GM23338 (cell line): Measurements from ENCODE around the gene CLOCK. TPM values are rescaled to one million over a fixed set of nuclear protein-coding genes. Genes with fewer than 3 reads are reported as not detected.

Experiments used
- ATAC-seq: fragments of 200-7000 bp; cut with Tn5 transposase; 3 replicates; pipeline ENCODE4 v1.9.1; 2020
- DNase-seq: peaks from one replicate; pipeline ENCODE4 v3.0.0-alpha.2; 2015; ENCODE audit warnings: low spot score
- H2AFZ ChIP-seq: fragments of 200-600 bp; sonication (generic); 2 replicates; pipeline ENCODE4 v1.8.0; 2016; ENCODE audit warnings: antibody characterized with exemption, mild to moderate bottlenecking, moderate library complexity
- H3F3A ChIP-seq: fragments of 200-600 bp; sonication (generic); replicated peaks from 2 replicates; pipeline ENCODE4 v1.8.0; 2017; ENCODE audit warnings: antibody characterized with exemption, mixed run types, low read depth
- H3K27ac ChIP-seq: fragments of 200-600 bp; sonication (generic); 2 replicates; pipeline ENCODE4 v1.6.1; 2016; ENCODE audit warnings: low read depth
- H3K27me3 ChIP-seq: fragments of 200-600 bp; sonication (generic); 2 replicates; pipeline ENCODE4 v1.8.0; 2016; ENCODE audit warnings: mild to moderate bottlenecking, mixed run types, moderate library complexity; ENCODE audit not compliant: insufficient read depth
- H3K36me3 ChIP-seq: fragments of 200-600 bp; sonication (generic); 2 replicates; pipeline ENCODE4 v1.8.0; 2016; ENCODE audit warnings: mild to moderate bottlenecking; ENCODE audit not compliant: insufficient read depth
- H3K4me1 ChIP-seq: fragments of 200-600 bp; sonication (generic); 2 replicates; pipeline ENCODE4 v1.8.0; 2016; ENCODE audit warnings: mild to moderate bottlenecking, moderate library complexity; ENCODE audit not compliant: insufficient read depth
- H3K4me2 ChIP-seq: fragments of 200-600 bp; sonication (generic); 2 replicates; pipeline ENCODE4 v1.7.1; 2017; ENCODE audit warnings: mixed run types
- H3K4me3 ChIP-seq: fragments of 200-600 bp; sonication (generic); 2 replicates; pipeline ENCODE4 v1.6.1; 2016; ENCODE audit warnings: mixed run types
- H3K79me2 ChIP-seq: fragments of 200-600 bp; sonication (generic); replicated peaks from 2 replicates; pipeline ENCODE4 v1.8.0; 2017; ENCODE audit warnings: mild to moderate bottlenecking; ENCODE audit not compliant: insufficient read depth
- H3K9me2 ChIP-seq: fragments of 200-600 bp; sonication (generic); 2 replicates; pipeline ENCODE4 v1.8.0; 2017; ENCODE audit not compliant: insufficient read depth
- H4K20me1 ChIP-seq: fragments of 200-600 bp; sonication (generic); replicated peaks from 2 replicates; pipeline ENCODE4 v1.8.0; 2017; ENCODE audit warnings: mild to moderate bottlenecking; ENCODE audit not compliant: insufficient read depth
- H3K27ac Mint-ChIP-seq: 2 replicates; pipeline ENCODE4 v1.8.0; 2020; ENCODE audit warnings: inconsistent platforms, mild to moderate bottlenecking, moderate library complexity, mixed read lengths
- H3K27me3 Mint-ChIP-seq: 3 replicates; pipeline ENCODE4 v1.8.0; 2022; ENCODE audit warnings: low read depth, mild to moderate bottlenecking, moderate library complexity, mixed read lengths, inconsistent platforms; ENCODE audit not compliant: insufficient read depth, poor library complexity
- H3K36me3 Mint-ChIP-seq: 3 replicates; pipeline ENCODE4 v1.8.0; 2021; ENCODE audit warnings: low read depth, mild to moderate bottlenecking, inconsistent platforms, moderate library complexity, mixed read lengths
- H3K4me1 Mint-ChIP-seq: 3 replicates; pipeline ENCODE4 v1.8.0; 2020; ENCODE audit warnings: mild to moderate bottlenecking, inconsistent platforms, mixed read lengths
- H3K4me3 Mint-ChIP-seq: 3 replicates; pipeline ENCODE4 v1.8.0; 2021; ENCODE audit warnings: moderate library complexity, mild to moderate bottlenecking, inconsistent platforms, mixed read lengths
- H3K9me3 Mint-ChIP-seq: 3 replicates; pipeline ENCODE4 v1.8.0; 2020; ENCODE audit warnings: moderate library complexity, mild to moderate bottlenecking, inconsistent platforms, mixed read lengths
- CREB1 ChIP-seq: fragments of 250-450 bp; sonication (Bioruptor Pico); IDR thresholded peaks from 2 replicates; pipeline ENCODE4 v1.5.0; 2020; ENCODE audit warnings: low read depth, mild to moderate bottlenecking, moderate library complexity
- CTCF ChIP-seq, 2 experiments: fragments of 200-600 bp in 1 of 2; sonication (generic) in 1 of 2; conservative IDR thresholded peaks; 2 replicates each; pipeline versions ENCODE4 v1.5.1 to v1.6.1; 2016 to 2017; ENCODE audit warnings: antibody characterized with exemption in 2 of 2, low read depth in 2 of 2, mild to moderate bottlenecking in 2 of 2, moderate library complexity in 1 of 2
- EZH2 ChIP-seq: fragments of 200-600 bp; sonication (generic); IDR thresholded peaks from one replicate; pipeline ENCODE4 v1.8.0; 2017; ENCODE audit warnings: antibody characterized with exemption, mild to moderate bottlenecking, low read depth; ENCODE audit not compliant: unreplicated experiment
- EZH2phosphoT487 ChIP-seq: fragments of 200-600 bp; sonication (generic); IDR thresholded peaks from one replicate; pipeline ENCODE4 v1.8.1; 2018; ENCODE audit warnings: antibody characterized with exemption; ENCODE audit not compliant: unreplicated experiment
- JUNB ChIP-seq: IDR thresholded peaks from one replicate; pipeline ENCODE4 v1.6.1; 2016; ENCODE audit warnings: antibody characterized with exemption; ENCODE audit not compliant: unreplicated experiment
- NANOG ChIP-seq: IDR thresholded peaks from 2 replicates; pipeline ENCODE4 v1.6.1; 2016; ENCODE audit warnings: antibody characterized with exemption, borderline replicate concordance
- POLR2AphosphoS5 ChIP-seq: IDR thresholded peaks from 2 replicates; pipeline ENCODE4 v1.6.1; 2016; ENCODE audit warnings: antibody characterized with exemption, low read depth
- STAT1 ChIP-seq: IDR thresholded peaks from one replicate; pipeline ENCODE4 v1.6.1; 2016; ENCODE audit warnings: antibody characterized with exemption; ENCODE audit not compliant: unreplicated experiment
- ZNF114 ChIP-seq: fragments of 250-450 bp; sonication (Bioruptor Pico); IDR thresholded peaks from 2 replicates; pipeline ENCODE4 v1.5.0; 2020; ENCODE audit warnings: mild to moderate bottlenecking, moderate library complexity
- ZNF331 ChIP-seq: fragments of 250-450 bp; sonication (Bioruptor Pico); IDR thresholded peaks from 2 replicates; pipeline ENCODE4 v1.5.0; 2020; ENCODE audit warnings: low read depth, mild to moderate bottlenecking, moderate library complexity
- polyA plus RNA-seq: library from polyadenylated mRNA; unstranded; fragments of >200 nt; fragmentation: Nextera tagmentation; extraction: Ambion mirVana; gene quantifications from 2 replicates; pipeline ENCODE4 v1.2.1, GENCODE V29; 2016
- total RNA-seq: library from RNA; depleted of rRNA; stranded (reverse); fragments of >200 nt; shearing (Covaris generic); gene quantifications from 2 replicates; pipeline ENCODE4 v1.2.3, GENCODE V29; 2014
- TF ChIP-seq, protein P1 (sequence below): fragments of 250-450 bp; sonication (Bioruptor Pico); IDR thresholded peaks from 2 replicates; pipeline ENCODE4 v1.5.0; 2020; ENCODE audit warnings: mild to moderate bottlenecking, moderate library complexity

The CLOCK gene
- total and polyA plus RNA-seq, 2 experiments from 2014 or later = 17.1 to 28.8 TPM

- Histone ChIP-seq H2AFZ (no peak overlapping the region), H4K20me1 (no peaks in the 10 kb centered on the region), H3K27me3 (no peaks in the 10 kb centered on the region), H3K4me2 (no peak overlapping the region), H3K79me2 (no peaks in the 10 kb centered on the region), H3K36me3 (no peaks in the 10 kb centered on the region), H3K27ac (no peak overlapping the region), H3K4me1 (peaks cover 14% of the 10 kb centered on the region), H3K4me3 (no peak overlapping the region), H3K9me2 (no peaks in the 10 kb centered on the region), H3F3A (no peaks in the 10 kb centered on the region)
- DNase-seq = no peak
- Mint-ChIP-seq H3K4me3 (no peak overlapping the region), H3K9me3 (peaks cover 3% of the 10 kb centered on the region; the same call in 2 of the 3 replicates), H3K27me3 (peaks cover 2% of the 10 kb centered on the region), H3K4me1 (peaks cover 13% of the 10 kb centered on the region), H3K36me3 (no peaks in the 10 kb centered on the region; the same call in 2 of the 3 replicates), H3K27ac (no peak overlapping the region)
- ATAC-seq = no peak
- no peak for TF ChIP-seq CTCF (conservative IDR thresholded peaks at IDR 0.05; ENCODE audit: low read depth in 2 of 2)
- TF ChIP-seq JUNB = no peak
- no peak for TF ChIP-seq CREB1 (CRISPR knock-in tag)
- TF ChIP-seq NANOG = no peak
- no peak for TF ChIP-seq EZH2
- no peak for TF ChIP-seq STAT1
- TF ChIP-seq ZNF331 (CRISPR knock-in tag) = no peak
Observed at GRCh38 chr4:55561889-55562288, 15.2 kb upstream of the CLOCK start.

- Histone ChIP-seq H3F3A (no peaks in the 10 kb centered on the region), H3K4me2 (no peak overlapping the region), H3K79me2 (no peaks in the 10 kb centered on the region), H3K4me1 (peaks cover 14% of the 10 kb centered on the region), H3K4me3 (no peak overlapping the region), H2AFZ (no peak overlapping the region), H3K9me2 (no peaks in the 10 kb centered on the region), H3K36me3 (no peaks in the 10 kb centered on the region), H3K27ac (no peak overlapping the region), H4K20me1 (no peaks in the 10 kb centered on the region), H3K27me3 (no peaks in the 10 kb centered on the region)
- H3K27me3 Mint-ChIP-seq = no peaks in the 10 kb centered on the region
- DNase-seq (no peak), ATAC-seq (no peak)
- peaks cover under 1% of the 10 kb centered on the region; the same call in 1 of the 3 replicates for H3K9me3 Mint-ChIP-seq
- no peak overlapping the region for H3K4me3 Mint-ChIP-seq
- no peaks in the 10 kb centered on the region for H3K36me3 Mint-ChIP-seq
- no peak overlapping the region for H3K27ac Mint-ChIP-seq
- H3K4me1 Mint-ChIP-seq = peaks cover 13% of the 10 kb centered on the region
- TF ChIP-seq CTCF (conservative IDR thresholded peaks at IDR 0.05; ENCODE audit: low read depth in 2 of 2) = no peak
- TF ChIP-seq, protein P1, sequence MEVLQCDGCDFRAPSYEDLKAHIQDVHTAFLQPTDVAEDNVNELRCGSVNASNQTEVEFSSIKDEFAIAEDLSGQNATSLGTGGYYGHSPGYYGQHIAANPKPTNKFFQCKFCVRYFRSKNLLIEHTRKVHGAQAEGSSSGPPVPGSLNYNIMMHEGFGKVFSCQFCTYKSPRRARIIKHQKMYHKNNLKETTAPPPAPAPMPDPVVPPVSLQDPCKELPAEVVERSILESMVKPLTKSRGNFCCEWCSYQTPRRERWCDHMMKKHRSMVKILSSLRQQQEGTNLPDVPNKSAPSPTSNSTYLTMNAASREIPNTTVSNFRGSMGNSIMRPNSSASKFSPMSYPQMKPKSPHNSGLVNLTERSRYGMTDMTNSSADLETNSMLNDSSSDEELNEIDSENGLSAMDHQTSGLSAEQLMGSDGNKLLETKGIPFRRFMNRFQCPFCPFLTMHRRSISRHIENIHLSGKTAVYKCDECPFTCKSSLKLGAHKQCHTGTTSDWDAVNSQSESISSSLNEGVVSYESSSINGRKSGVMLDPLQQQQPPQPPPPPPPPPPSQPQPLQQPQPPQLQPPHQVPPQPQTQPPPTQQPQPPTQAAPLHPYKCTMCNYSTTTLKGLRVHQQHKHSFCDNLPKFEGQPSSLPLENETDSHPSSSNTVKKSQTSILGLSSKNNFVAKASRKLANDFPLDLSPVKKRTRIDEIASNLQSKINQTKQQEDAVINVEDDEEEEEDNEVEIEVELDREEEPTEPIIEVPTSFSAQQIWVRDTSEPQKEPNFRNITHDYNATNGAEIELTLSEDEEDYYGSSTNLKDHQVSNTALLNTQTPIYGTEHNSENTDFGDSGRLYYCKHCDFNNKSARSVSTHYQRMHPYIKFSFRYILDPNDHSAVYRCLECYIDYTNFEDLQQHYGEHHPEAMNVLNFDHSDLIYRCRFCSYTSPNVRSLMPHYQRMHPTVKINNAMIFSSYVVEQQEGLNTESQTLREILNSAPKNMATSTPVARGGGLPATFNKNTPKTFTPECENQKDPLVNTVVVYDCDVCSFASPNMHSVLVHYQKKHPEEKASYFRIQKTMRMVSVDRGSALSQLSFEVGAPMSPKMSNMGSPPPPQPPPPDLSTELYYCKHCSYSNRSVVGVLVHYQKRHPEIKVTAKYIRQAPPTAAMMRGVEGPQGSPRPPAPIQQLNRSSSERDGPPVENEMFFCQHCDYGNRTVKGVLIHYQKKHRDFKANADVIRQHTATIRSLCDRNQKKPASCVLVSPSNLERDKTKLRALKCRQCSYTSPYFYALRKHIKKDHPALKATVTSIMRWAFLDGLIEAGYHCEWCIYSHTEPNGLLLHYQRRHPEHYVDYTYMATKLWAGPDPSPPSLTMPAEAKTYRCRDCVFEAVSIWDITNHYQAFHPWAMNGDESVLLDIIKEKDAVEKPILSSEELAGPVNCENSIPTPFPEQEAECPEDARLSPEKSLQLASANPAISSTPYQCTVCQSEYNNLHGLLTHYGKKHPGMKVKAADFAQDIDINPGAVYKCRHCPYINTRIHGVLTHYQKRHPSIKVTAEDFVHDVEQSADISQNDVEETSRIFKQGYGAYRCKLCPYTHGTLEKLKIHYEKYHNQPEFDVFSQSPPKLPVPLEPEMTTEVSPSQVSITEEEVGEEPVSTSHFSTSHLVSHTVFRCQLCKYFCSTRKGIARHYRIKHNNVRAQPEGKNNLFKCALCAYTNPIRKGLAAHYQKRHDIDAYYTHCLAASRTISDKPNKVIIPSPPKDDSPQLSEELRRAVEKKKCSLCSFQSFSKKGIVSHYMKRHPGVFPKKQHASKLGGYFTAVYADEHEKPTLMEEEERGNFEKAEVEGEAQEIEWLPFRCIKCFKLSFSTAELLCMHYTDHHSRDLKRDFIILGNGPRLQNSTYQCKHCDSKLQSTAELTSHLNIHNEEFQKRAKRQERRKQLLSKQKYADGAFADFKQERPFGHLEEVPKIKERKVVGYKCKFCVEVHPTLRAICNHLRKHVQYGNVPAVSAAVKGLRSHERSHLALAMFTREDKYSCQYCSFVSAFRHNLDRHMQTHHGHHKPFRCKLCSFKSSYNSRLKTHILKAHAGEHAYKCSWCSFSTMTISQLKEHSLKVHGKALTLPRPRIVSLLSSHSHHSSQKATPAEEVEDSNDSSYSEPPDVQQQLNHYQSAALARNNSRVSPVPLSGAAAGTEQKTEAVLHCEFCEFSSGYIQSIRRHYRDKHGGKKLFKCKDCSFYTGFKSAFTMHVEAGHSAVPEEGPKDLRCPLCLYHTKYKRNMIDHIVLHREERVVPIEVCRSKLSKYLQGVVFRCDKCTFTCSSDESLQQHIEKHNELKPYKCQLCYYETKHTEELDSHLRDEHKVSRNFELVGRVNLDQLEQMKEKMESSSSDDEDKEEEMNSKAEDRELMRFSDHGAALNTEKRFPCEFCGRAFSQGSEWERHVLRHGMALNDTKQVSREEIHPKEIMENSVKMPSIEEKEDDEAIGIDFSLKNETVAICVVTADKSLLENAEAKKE = no peak
- TF ChIP-seq ZNF331 (CRISPR knock-in tag) = no peak
- no peak for TF ChIP-seq EZH2phosphoT487
- no peak for TF ChIP-seq POLR2AphosphoS5
- TF ChIP-seq STAT1 = no peak
- no peak for TF ChIP-seq JUNB
- no peak for TF ChIP-seq ZNF114 (CRISPR knock-in tag)
Observed at GRCh38 chr4:55560096-55560495, 13.4 kb upstream of the CLOCK start.
